Measurements from ENCODE around the gene SV2A. TPM values are rescaled to one million over a fixed set of nuclear protein-coding genes. Genes with fewer than 3 reads are reported as not detected.

SV2A gene
- 1 to 10 TPM; 2.3 to 2.4 TPM for total RNA-seq
- under 1 TPM; 0.94 to 0.98 TPM for polyA plus RNA-seq
- long read RNA-seq, donor 1, full-length matches to known transcripts, result 1 of 1 reads
- long read RNA-seq, donor 1, partial matches to known transcripts, result 0 of 1 reads
- long read RNA-seq, donor 1, other reads (novel, unspliced or antisense), result 0 of 1 reads
- long read RNA-seq, donor 2, result 0 reads
- long read RNA-seq, donor 3, result 0 reads
- long read RNA-seq, donor 4, full-length matches to known transcripts, result 1 of 1 reads
- long read RNA-seq, donor 4, partial matches to known transcripts, result 0 of 1 reads
- long read RNA-seq, donor 4, other reads (novel, unspliced or antisense), result 0 of 1 reads
- long read RNA-seq, donor 5, result 0 reads

- peak; percentile 65 to 74 (median 73) for DNase-seq
- no peak for ATAC-seq (ENCODE audit: insufficient read depth, low FRiP score)
- Histone ChIP-seq H3K4me1 (ENCODE audit: control insufficient read depth in 5 of 5, insufficient read depth in 5 of 5, low read length in 5 of 5) (peaks cover 0 to 19% (median 0%) of the 10 kb centered on the region in 5 donors), H3K27ac (ENCODE audit: low read depth in 1 of 2, low read length in 1 of 2) (no peak within 1 kb of the TSS), H3K4me3 (peak within 1 kb of the TSS; percentile 19), H3K36me3 (ENCODE audit: control insufficient read depth in 4 of 4, insufficient read depth in 4 of 4, low read length in 4 of 4) (peaks cover 0 to 7% (median under 1%) of the 10 kb centered on the region in 4 donors), H3K9ac (ENCODE audit: insufficient read depth in 1 of 2, low read length in 2 of 2) (peak within 1 kb of the TSS; percentile 63 to 82), H3K27me3 (ENCODE audit: control insufficient read depth in 3 of 3, insufficient read depth in 3 of 3, low read length in 2 of 3) (peaks cover 0 to 4% (median 0%) of the 10 kb centered on the region in 3 donors), H3K9me3 (ENCODE audit: control insufficient read depth in 4 of 4, insufficient read depth in 3 of 4, low read length in 3 of 4) (no peaks in the 10 kb centered on the region)
- TF ChIP-seq CTCF (IDR thresholded peaks at IDR 0.05; ENCODE audit: control extremely low read depth, extremely low read depth), result no peak
- 1 to 2% methylated on average over 15 to 24 of the region's 24 CpGs for WGBS, 2 donors
Measured at GRCh38 chr1:149917571-149918144, at the start of gene SV2A. Gene SV2A, minus strand, starts transcription at chr1:149917844. Its CDS starts 4,004 bp downstream, at chr1:149913840.

GRCh38 chr1:149967041-149967440, 49.4 kb upstream of the SV2A start:
- H3K27me3 ChIP-seq (ENCODE audit: control insufficient read depth in 3 of 3, insufficient read depth in 3 of 3, low read length in 2 of 3), result no peaks in the 10 kb centered on the region
- no peak overlapping the region for H3K27ac ChIP-seq (ENCODE audit: low read depth in 1 of 2, low read length in 1 of 2)
- H3K9me3 ChIP-seq (ENCODE audit: control insufficient read depth in 4 of 4, insufficient read depth in 3 of 4, low read length in 3 of 4), result peaks cover 0 to 4% (median 0%) of the 10 kb centered on the region in 4 donors
- H3K4me1 ChIP-seq (ENCODE audit: control insufficient read depth in 5 of 5, insufficient read depth in 5 of 5, low read length in 5 of 5), result peaks cover 0 to 6% (median 0%) of the 10 kb centered on the region in 5 donors
- TF ChIP-seq CTCF (IDR thresholded peaks at IDR 0.05; ENCODE audit: control extremely low read depth, extremely low read depth), result no peak
- H3K36me3 ChIP-seq (ENCODE audit: control insufficient read depth in 4 of 4, insufficient read depth in 4 of 4, low read length in 4 of 4), result peaks cover 13 to 31% (median 25%) of the 10 kb centered on the region in 4 donors
- ATAC-seq (ENCODE audit: insufficient read depth, low FRiP score) (no peak), DNase-seq (no peak)
- no peak overlapping the region for H3K9ac ChIP-seq (ENCODE audit: insufficient read depth in 1 of 2, low read length in 2 of 2)
- no peak overlapping the region for H3K4me3 ChIP-seq
- 86 to 91% methylated on average over 3 of the region's 3 CpGs for WGBS, 2 donors

GRCh38 chr1:149966405-149966804, 48.8 kb upstream of the SV2A start:
- ATAC-seq (ENCODE audit: insufficient read depth, low FRiP score), result no peak
- Histone ChIP-seq H3K4me3 (no peak overlapping the region), H3K9ac (ENCODE audit: insufficient read depth in 1 of 2, low read length in 2 of 2) (no peak overlapping the region), H3K27ac (ENCODE audit: low read depth in 1 of 2, low read length in 1 of 2) (no peak overlapping the region), H3K4me1 (ENCODE audit: control insufficient read depth in 5 of 5, insufficient read depth in 5 of 5, low read length in 5 of 5) (peaks cover 0 to 6% (median 0%) of the 10 kb centered on the region in 5 donors), H3K9me3 (ENCODE audit: control insufficient read depth in 4 of 4, insufficient read depth in 3 of 4, low read length in 3 of 4) (peaks cover 0 to 4% (median 0%) of the 10 kb centered on the region in 4 donors), H3K36me3 (ENCODE audit: control insufficient read depth in 4 of 4, insufficient read depth in 4 of 4, low read length in 4 of 4) (peaks cover 11 to 28% (median 25%) of the 10 kb centered on the region in 4 donors), H3K27me3 (ENCODE audit: control insufficient read depth in 3 of 3, insufficient read depth in 3 of 3, low read length in 2 of 3) (no peaks in the 10 kb centered on the region)
- no peak for TF ChIP-seq CTCF (IDR thresholded peaks at IDR 0.05; ENCODE audit: control extremely low read depth, extremely low read depth)
- 76 to 90% methylated on average over 1 of the region's 1 CpG for WGBS, 2 donors
- no peak for DNase-seq

Measured in lung (tissue), 16 donors.